ENCODE results near the gene SERINC5.

SERINC5 gene

GRCh38 chr5:80182809-80183580 lies 72.9 kb downstream of the SERINC5 start:
- DNase-seq (ENCODE audit: low read depth) = no peak
- TF ChIP-seq CTCF (IDR thresholded peaks at IDR 0.05; ENCODE audit: control insufficient read depth, insufficient read depth, low read depth, low read length, missing control alignments) = no peak
- H3K4me3 ChIP-seq (ENCODE audit: control insufficient read depth, low read depth, low read length) = no peak overlapping the region

- no peak for TF ChIP-seq CTCF (IDR thresholded peaks at IDR 0.05; ENCODE audit: control insufficient read depth, insufficient read depth, low read depth, low read length, missing control alignments)
- H3K4me3 ChIP-seq (ENCODE audit: control insufficient read depth, low read depth, low read length) = no peak overlapping the region
- DNase-seq (ENCODE audit: low read depth) = no peak
Observed at GRCh38 chr5:80181618-80182211, 74.1 kb downstream of the SERINC5 start.

- no peak for DNase-seq (ENCODE audit: low read depth)
- no peak for TF ChIP-seq CTCF (IDR thresholded peaks at IDR 0.05; ENCODE audit: control insufficient read depth, insufficient read depth, low read depth, low read length, missing control alignments)
- no peak overlapping the region for H3K4me3 ChIP-seq (ENCODE audit: control insufficient read depth, low read depth, low read length)
Observed at GRCh38 chr5:80177236-80177635, 78.6 kb downstream of the SERINC5 start.

GRCh38 chr5:80175337-80175736 lies 80.5 kb downstream of the SERINC5 start:
- H3K4me3 ChIP-seq (ENCODE audit: control insufficient read depth, low read depth, low read length) = no peak overlapping the region
- DNase-seq (ENCODE audit: low read depth) = no peak
- TF ChIP-seq CTCF (IDR thresholded peaks at IDR 0.05; ENCODE audit: control insufficient read depth, insufficient read depth, low read depth, low read length, missing control alignments) = no peak

GRCh38 chr5:80174790-80175189 lies 81.1 kb downstream of the SERINC5 start:
- H3K4me3 ChIP-seq (ENCODE audit: control insufficient read depth, low read depth, low read length) = no peak overlapping the region
- TF ChIP-seq CTCF (IDR thresholded peaks at IDR 0.05; ENCODE audit: control insufficient read depth, insufficient read depth, low read depth, low read length, missing control alignments) = no peak
- DNase-seq (ENCODE audit: low read depth) = no peak

GRCh38 chr5:80172067-80172695 lies 83.7 kb downstream of the SERINC5 start:
- H3K4me3 ChIP-seq (ENCODE audit: control insufficient read depth, low read depth, low read length) = no peak overlapping the region
- no peak for DNase-seq (ENCODE audit: low read depth)
- TF ChIP-seq CTCF (IDR thresholded peaks at IDR 0.05; ENCODE audit: control insufficient read depth, insufficient read depth, low read depth, low read length, missing control alignments) = no peak
